ENCODE measurements around the gene CNGA2.
A peak's percentile ranks its signal among the peaks of the same experiment; 100 is the strongest.

The CNGA2 gene

DNA sequence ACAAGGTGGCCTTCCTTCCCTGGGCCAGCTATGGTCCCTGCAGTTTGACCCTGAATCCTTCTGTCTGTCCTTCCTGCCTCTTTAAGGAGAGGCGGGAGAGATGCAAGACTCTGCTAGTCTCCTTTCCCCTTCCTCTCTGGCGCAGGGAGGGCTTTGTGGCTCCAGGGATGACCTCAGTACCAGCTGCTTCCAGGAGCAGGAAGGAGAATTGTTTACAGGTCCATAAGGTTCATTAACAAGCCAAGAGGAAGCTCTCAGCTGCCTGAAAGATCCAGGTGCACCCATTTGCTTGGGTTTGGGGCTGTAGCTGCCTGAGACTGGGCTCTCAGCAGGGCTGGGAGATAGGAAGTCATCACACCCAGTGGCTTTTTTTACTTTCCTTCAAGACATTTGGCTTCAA, 22.8 kb upstream of the CNGA2 start:
- DNase-seq (ENCODE audit: low read depth) = no peak

DNA sequence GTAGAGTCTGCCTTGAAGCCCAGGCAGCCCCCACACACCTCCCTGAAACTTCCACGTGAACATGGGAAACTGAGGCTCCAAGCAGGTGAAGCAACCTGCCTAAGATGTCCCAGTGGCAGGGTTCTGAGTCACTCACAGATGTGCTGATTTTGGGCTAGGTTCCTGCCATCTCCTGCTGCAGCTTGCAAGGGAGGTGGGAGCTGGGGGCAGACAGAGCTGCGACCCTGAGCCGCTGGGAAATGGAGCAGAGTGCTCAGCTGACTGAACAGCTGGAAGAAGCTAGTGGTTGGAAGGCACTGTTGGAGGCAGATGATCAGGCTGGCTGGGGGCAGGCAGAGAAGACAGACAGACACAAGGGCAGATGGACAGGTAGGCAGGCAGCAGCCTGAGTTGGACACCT, 22.3 kb upstream of the CNGA2 start:
- DNase-seq (ENCODE audit: low read depth) = no peak

DNA sequence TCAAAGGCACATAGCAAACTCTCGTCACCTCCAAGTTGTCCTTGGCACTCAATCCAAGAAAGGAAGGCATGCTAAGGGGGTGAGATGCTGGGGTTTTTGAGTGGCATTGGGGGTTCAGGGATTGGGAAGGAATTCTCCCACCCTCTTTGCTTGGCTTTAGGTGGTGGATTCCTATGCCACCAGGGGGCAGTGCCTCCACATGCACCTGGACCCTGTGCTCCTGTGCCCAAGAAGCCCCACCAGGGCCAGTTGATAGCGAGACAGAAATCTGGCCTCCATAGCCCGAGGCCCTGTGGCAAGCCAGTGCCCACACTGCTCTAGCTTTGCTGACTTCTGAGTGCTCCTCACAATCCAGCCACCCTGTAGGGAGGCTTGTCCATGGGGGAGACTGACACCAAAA, 20.7 kb upstream of the CNGA2 start:
- DNase-seq (ENCODE audit: low read depth) = peak; percentile 4

DNA sequence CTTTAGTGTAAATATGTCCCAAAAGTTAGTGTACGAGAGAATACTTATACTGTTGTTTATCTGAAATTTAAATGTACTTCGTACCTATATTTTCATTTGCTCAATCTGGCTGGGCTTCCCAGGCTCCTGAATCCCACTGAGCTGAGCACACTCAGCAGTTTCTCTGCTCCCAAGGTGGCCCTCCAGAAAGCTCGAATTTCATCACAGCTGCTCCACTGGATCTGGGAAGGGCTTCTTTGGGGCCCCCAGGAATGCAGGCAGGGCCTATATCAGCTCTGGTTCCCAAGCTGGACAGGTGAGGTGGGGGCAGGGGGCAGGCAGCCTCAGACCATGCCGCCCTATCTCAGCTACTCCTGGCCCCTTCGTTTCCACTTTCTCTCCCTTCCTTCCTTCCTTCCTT, 20.2 kb upstream of the CNGA2 start:
- no peak for DNase-seq (ENCODE audit: low read depth)

DNA sequence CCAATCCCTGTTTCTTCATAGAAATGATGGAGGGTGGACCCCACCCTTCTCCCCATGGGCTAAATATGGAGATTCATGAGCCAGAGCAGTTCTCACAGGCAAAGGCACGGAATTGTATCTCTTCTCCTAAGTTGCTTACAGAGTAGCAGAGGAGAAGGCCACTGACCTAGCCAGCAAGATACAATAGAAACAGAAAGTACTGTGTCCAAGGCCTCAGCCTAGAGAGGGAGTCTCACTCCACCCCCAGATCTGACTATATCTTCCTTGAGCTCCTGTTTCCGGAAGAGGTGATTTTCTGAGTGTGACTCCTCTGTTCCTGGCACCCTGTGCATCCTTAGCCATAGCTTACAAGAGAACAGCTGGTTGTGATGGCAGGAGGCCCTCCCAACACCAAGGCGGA, 18.8 kb upstream of the CNGA2 start, which contains the start of gene FATE1:
Gene FATE1, plus strand, starts transcription at position 284 of the 400 bp plus-strand sequence. Its CDS starts 85 bp downstream, at position 369.
- DNase-seq (ENCODE audit: low read depth) = no peak

DNA sequence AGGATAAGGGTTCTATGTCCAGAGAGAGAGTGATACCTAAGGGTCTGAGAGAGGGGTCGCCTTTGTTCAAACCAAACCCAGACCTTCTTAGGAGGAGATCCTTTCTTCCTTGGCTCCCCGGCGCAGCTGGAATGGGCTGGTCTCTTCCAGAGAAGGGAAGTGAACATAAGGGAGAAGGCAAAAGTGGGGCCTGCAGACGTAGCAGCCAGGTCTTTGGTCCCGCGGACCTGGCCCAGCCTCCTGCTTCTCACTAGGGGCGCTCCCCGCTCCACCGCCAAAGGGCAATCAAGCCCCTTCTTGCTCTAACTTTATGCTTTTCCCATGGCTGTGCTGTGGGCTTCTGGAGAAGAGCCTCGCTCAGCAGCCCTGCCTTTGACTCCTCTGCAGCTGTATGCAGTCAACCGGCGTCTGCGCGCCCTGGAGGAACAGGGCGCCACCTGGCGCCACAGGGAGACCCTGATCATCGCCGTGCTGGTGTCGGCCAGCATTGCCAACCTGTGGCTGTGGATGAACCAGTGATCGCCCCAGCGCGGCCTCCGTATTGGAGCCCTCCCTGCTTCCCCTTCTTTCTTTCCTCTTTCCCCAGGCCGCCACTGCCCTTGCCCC, 12.2 kb upstream of the CNGA2 start:
- no peak for DNase-seq (ENCODE audit: low read depth)

DNA sequence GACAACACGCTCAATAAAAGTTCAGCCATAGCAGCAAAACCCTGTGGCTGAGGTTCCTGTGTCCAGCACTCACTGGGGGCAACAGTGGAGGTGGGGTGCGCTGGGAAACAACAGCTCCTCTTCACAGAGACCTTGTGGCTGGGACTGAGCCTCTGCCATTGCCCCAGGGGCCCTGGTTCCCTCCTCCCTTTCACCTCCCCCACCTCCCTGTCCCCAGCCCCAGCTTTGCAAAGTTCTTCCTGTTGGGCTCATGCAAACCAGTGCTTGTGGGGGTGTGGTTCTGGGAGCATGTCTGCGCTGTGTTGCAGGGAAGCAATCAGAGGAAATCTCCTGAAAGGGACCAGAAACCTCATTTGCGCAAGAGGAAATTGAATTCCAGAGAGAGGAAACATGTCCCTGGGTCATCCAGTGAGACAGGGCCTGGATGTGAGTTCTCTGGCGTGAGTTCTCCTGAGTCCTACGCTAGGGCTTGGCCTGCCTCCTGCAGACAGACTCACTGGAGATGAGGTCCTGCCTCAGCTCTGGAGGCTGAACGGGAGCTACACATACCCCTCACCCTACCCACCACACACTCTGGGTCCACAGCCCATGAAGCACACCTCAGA, 11.3 kb upstream of the CNGA2 start:
- no peak for DNase-seq (ENCODE audit: low read depth)

DNA sequence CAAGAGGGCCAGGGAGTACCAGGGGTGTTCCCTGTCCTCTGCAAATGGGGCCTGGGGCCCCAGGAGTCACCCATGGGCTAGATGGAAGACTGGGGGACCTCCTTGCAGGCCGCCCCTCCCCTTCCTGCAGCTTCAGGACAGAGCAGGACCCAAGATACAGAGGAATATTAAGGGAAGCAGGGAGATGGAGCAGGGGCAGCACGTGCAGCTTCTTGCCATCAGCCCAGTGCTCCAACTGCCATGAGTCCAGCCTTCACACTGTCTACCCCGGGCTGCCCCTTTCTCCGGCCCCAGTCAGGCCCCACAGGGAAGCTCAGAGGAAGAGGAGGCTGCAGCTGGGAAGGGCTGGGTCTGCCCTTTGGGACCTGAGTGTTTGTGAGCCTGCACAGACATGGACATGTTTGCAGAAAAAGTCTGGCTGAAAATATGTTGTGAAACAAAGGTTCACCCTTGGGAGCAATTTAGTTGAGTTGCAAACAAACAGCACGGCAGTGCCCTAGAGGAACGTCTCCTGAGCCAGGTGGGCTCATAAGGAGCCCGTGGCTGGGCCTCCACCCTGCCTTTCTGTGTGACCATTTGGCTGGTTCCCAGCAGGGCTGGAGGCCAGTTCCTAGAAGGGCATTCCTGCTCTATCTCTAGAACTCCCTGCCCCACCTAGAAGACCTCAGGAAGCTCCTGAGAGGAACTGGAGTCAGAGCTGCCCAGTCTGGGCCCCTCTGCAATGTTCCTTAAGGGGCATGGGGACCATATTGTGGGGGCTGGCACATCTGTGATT, 9.8 kb upstream of the CNGA2 start:
- no peak for DNase-seq (ENCODE audit: low read depth)

DNA sequence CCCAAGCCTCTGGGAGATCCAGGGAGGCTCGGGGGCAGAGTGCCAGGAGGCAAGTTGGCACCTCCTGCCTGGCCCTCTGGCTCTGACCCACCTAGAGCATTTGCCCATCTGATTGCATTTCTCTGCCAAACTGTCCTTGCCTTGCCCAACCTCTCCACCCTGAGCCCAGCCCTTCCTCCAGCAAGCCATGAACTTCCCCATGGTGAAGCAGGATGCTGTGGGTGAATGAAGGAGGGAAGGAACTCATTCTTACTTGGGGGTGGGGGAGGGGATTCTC, 9.3 kb upstream of the CNGA2 start:
- DNase-seq (ENCODE audit: low read depth) = no peak

DNA sequence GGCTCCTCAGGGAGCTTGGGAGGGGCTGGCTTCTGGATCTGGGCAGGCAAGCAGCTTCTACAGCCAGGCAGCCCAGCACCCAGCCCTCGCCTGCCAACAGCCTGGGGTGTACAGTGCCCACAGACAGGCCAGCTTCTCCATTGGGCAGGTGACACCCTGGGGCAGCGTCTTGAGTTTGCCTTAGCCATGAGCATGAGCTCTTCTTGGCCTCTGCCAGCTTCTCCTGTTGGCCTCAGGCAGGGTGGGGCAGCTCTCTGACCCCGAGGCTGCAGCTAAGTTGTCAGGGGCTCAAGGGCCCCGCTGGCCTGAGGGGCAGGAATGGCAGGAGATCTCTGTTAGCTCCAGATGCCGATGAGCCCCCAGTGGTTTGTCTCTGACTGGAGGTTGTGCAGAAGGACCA, 7.8 kb upstream of the CNGA2 start:
- no peak for DNase-seq (ENCODE audit: low read depth)

DNA sequence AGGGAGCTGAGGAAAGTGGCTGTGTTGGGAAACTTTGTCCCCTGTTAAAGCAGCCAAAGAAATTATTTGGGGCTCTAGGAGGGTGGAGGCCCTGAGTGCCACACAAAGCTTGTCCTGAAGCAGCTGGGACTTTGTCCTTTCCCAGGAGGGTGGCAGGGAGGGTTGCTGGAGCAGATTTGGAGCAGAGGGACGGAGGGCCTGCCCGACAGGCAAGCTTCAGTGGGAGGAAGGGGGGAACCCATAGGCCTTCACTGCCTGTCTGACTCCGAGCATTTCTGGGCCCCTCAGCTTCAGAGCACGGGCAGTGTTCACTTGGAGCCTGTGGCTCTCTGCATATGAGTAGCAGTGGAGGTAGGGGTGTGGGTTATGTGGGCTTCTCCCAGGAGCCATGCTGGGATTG, 7.2 kb upstream of the CNGA2 start:
- no peak for DNase-seq (ENCODE audit: low read depth)

DNA sequence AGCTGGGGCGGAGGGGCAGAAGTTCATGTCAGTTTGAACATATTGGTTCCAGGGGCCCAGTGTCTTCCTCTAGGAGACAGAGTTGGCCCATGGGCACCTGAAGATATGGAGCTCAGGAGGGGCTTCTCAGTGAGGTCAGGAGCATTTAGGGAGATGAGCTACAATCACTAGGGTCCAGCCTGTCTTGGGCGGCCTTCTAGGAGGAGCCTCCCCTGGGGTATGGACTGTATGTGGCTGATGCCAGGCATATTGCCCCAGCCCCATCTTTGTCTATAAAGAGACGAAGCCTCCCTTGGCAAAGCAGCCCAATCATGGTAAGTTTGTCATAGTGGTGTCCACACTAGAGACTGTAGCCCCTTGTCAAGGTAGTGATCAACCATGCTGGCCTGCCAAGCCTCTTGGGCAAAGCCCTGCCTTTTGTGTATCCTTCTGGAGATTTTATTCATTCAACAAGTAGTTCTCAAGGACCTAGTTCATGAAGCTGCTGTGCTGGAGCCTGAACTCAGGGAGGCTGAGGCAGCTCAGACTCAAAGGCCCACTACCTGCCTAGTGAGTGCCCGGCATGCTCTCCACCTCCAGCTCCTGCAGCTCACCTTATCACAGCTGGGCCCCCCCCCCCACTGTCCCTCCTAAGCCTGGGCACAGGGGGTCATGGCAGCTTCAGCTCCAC, 5.4 kb upstream of the CNGA2 start:
- no peak for DNase-seq (ENCODE audit: low read depth)

DNA sequence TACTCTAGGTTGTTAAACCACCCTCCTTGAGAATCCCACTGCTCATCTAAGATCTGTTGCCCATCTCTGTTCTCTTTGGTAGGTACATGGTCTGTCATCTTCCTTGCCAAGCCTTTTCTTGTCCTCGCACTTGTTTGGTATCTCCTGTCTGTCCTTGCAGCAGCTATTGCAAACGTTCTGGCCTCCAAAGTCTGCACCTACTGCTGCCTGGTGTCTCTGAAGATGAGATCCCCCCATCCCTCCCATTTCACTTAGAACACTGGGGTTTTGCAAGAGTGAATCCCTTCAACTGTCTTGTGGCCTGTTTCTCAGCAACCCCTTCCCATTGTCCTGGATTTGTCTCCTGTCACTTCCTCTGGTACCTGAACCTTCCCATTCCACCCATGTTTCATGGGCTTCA, 673 bp downstream of the CNGA2 start:
- no peak for DNase-seq (ENCODE audit: low read depth)

DNA sequence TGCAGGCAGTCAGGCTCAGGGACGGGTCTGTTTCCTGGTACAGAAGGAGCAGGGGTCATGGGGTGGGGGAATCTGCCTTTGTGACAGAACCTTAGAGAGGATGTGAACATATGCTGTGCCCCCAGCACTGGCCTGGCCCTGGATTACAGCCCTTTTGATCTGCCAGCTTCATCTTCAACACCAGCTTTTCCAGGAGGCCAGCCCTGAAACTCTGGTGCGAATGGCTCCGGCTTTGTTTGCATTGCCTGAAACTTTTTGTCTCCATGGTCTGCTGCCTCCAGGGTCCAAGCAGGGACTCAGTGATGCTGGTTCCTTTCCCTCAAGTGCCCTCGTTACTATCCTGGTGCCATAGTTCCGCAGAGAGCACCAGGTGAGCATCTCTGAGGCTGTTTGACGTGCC, 2.1 kb downstream of the CNGA2 start:
- no peak for DNase-seq (ENCODE audit: low read depth)

DNA sequence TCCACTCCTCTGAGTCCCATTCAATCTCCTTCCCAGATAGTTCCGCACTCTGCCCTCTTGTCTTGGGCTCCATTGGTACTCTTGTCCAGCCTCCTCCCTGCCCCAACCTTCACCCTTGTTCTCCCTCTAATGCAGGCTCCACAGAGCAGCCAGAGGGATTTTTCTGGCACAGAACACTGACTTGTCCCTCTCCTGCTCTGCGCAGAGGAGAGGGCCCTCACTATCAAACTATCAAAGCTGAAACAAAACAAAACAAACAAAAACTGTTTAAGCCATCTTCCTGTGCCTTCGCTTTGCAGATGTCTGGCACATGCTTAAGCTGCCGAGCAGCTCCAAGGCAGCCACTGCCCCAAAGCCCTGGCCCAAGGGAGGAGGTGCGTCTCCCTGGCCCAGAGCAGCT, 2.9 kb downstream of the CNGA2 start:
- no peak for DNase-seq (ENCODE audit: low read depth)

DNA sequence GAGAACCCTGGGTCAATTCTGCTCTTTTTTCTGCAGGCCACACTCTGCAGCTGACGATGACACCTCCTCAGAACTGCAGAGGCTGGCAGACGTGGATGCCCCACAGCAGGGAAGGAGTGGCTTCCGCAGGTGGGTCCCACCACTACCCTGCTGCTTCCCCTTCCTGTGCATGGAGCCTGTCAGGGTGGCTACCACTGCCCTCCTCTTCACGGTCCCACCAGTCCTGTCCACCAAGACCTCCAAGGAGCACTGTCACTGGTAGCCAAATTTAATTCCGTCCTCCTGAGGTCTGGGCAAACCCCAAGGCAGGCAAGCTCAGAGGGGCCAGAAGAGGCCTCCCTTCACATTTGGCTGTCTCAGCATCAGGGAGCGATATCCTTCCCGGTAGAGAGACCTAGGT, 4.2 kb downstream of the CNGA2 start:
- no peak for DNase-seq (ENCODE audit: low read depth)

DNA sequence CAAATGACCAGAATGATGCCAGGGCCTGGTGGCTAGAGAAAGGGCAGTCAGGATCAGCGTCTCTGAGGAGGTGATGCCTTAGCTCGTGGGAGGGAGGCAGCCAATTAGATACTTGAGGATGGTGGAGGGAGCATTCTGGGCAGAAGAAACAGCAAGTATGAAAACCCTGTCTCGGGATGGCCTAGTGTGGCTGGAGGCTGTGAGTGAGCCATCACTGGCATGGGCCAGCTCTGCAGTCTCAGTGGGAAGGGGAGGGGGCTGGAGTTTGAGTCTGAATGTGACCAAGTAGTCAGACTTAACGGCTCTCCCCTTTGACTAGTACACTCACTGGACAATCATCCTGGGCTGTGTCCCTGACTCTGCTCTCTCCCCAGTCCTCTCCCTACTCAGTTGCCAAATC, 7.1 kb downstream of the CNGA2 start:
- no peak for DNase-seq (ENCODE audit: low read depth)

DNA sequence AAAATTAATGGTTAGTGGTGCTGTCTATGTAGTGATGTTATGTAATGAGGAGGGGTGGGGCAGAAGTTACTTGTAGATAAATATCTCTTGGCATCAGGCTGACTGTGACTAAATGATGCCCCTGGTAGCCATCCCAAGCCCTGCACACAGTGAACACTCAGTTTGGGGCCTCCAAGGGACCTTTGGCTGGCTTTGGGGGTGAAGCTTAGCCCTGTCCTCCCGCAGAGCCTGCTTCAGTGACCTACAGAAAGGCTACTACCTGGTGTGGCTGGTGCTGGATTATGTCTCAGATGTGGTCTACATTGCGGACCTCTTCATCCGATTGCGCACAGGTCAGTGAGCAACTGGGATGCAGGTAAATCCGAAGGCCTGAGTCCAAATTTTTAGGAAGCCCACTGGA, 7.8 kb downstream of the CNGA2 start:
- DNase-seq (ENCODE audit: low read depth) = no peak

DNA sequence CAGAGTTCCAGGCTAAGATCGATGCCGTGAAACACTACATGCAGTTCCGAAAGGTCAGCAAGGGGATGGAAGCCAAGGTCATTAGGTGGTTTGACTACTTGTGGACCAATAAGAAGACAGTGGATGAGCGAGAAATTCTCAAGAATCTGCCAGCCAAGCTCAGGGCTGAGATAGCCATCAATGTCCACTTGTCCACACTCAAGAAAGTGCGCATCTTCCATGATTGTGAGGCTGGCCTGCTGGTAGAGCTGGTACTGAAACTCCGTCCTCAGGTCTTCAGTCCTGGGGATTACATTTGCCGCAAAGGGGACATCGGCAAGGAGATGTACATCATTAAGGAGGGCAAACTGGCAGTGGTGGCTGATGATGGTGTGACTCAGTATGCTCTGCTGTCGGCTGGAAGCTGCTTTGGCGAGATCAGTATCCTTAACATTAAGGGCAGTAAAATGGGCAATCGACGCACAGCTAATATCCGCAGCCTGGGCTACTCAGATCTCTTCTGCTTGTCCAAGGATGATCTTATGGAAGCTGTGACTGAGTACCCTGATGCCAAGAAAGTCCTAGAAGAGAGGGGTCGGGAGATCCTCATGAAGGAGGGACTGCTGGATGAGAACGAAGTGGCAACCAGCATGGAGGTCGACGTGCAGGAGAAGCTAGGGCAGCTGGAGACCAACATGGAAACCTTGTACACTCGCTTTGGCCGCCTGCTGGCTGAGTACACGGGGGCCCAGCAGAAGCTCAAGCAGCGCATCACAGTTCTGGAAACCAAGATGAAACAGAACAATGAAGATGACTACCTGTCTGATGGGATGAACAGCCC, 9.3 kb downstream of the CNGA2 start:
- no peak for DNase-seq (ENCODE audit: low read depth)

DNA sequence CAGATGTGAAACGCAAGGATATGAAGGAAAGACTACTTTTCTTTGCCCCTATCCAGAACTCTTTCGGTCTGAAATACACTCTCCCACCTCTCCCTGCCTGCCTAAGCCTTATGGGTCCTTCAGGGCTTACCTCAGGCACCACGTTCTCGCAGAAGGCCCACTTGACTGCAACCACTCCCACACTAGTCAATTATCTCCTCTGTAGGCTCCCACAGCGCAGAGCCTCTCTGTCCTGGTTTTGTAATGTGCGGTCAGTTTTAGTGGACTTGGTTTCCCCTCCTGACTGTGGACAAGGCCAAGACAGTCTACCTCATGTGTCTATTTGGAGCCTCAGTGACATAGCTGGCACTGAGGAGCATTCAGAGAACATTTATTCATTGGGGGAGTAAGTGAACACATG, 11.1 kb downstream of the CNGA2 start:
- DNase-seq (ENCODE audit: low read depth) = no peak

DNA sequence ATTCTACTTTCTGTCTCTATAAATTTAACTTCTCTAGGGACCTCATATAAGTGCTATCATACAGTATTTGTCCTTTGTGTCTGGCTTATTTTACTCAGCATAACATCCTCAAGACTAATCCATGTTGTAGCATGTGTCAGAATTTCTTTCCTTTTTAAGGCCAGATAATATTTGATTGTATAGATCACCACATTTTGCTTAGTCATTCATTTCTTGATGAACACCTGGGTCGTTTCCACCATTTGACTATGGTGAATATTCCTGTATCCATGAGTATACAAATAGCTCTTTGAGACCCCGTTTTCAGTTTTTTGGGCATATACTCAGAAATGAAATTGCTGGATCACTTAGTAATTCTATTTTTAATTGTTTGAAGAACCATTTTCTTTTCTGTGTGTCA, 12.0 kb downstream of the CNGA2 start:
- no peak for DNase-seq (ENCODE audit: low read depth)

DNA sequence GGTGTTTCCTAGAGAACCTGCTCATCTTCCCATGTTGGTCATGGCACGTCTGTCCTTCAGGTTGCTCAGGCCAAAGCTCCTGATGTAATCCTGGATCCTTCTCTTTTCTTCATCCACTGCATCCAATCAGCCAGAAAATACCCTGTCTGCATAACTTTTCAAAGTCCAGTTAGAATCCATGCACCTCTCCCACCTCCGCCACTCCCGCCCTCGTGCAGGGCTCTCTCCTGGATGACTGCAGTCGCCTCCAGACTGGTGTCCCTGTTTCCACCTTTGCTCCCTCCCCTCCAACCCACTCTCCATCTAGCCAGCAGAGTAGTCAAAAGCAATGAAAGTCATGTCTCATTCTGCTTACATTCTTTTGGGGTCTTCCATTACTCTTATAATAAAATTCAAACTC, 16.0 kb downstream of the CNGA2 start:
- no peak for DNase-seq (ENCODE audit: low read depth)
